Spinal cord (tissue), 10 donors: Measurements from ENCODE around the gene CELF4. TPM values are rescaled to one million over a fixed set of nuclear protein-coding genes. Genes with fewer than 3 reads are reported as not detected.

Experiments used
- DNase-seq, 6 donors: peaks; one replicate each; pipeline versions ENCODE4 v3.0.0 to v3.0.0-alpha.2; 2013 to 2015; ENCODE audit warnings: low spot score in 6 of 6, low read depth in 4 of 6
- H3K27ac ChIP-seq: one replicate; pipeline ENCODE4 v1.5.1; 2013; ENCODE audit warnings: low read depth, low read length, control low read depth
- H3K27me3 ChIP-seq: one replicate; pipeline ENCODE4 v1.6.1; 2013; ENCODE audit warnings: low read length; ENCODE audit not compliant: control insufficient read depth, insufficient read depth
- H3K36me3 ChIP-seq: one replicate; pipeline ENCODE4 v1.6.1; 2013; ENCODE audit warnings: low read length; ENCODE audit not compliant: control insufficient read depth, insufficient read depth
- H3K4me1 ChIP-seq: one replicate; pipeline ENCODE4 v1.6.1; 2013; ENCODE audit warnings: low read length; ENCODE audit not compliant: control insufficient read depth, insufficient read depth
- H3K4me3 ChIP-seq: one replicate; pipeline ENCODE4 v1.5.1; 2013; ENCODE audit warnings: low read depth, low read length, control low read depth
- H3K9me3 ChIP-seq: one replicate; pipeline ENCODE4 v1.6.1; 2013; ENCODE audit warnings: low read length; ENCODE audit not compliant: control insufficient read depth, insufficient read depth
- WGBS: methylation state at CpG from one replicate; pipeline ENCODE4 v1.1.5; 2013; ENCODE audit warnings: missing lambda C conversion rate; ENCODE audit not compliant: insufficient coverage; 5-methylcytosine and 5-hydroxymethylcytosine counted together
- polyA plus RNA-seq, 2 donors: library from polyadenylated mRNA; unstranded; fragments of 120-200 nt; gene quantifications; one replicate each; pipeline ENCODE4 v1.2.1, GENCODE V29; 2013; ENCODE audit not compliant: insufficient read length in 2 of 2
- total RNA-seq, 2 donors: library from RNA; depleted of rRNA in 1 of 2; stranded (reverse); fragments of 120-200 nt in 1 of 2; fragments of >200 nt in 1 of 2; gene quantifications; one replicate each; pipeline versions ENCODE4 v1.2.3 to v1.2.4, GENCODE V29; 2013 to 2014
- donor health status: healthy.

Gene CELF4
- total and polyA plus RNA-seq, 4 donors, result 26.6 to 139 (median 89.9) TPM

- Histone ChIP-seq H3K36me3 (peaks cover 21% of the 10 kb centered on the region), H3K4me1 (peaks cover 18% of the 10 kb centered on the region), H3K4me3 (no peak overlapping the region), H3K9me3 (no peaks in the 10 kb centered on the region), H3K27ac (no peak overlapping the region), H3K27me3 (peaks cover 11% of the 10 kb centered on the region)
- peak in 3 of 6 donors; percentile 25 to 65 (median 63) for DNase-seq
- WGBS, result 7% methylated on average over 82 of the region's 83 CpGs
These were observed 312.0 kb downstream of the CELF4 start for GRCh38 chr18:37253394-37254235.

GRCh38 chr18:37252854-37253393 is 312.7 kb downstream of the CELF4 start:
- Histone ChIP-seq H3K27ac (no peak overlapping the region), H3K27me3 (peaks cover 11% of the 10 kb centered on the region), H3K4me1 (peaks cover 18% of the 10 kb centered on the region), H3K9me3 (no peaks in the 10 kb centered on the region), H3K36me3 (peaks cover 22% of the 10 kb centered on the region), H3K4me3 (no peak overlapping the region)
- 60% methylated on average over 10 of the region's 12 CpGs for WGBS
- no peak for DNase-seq

GRCh38 chr18:37252342-37252741 is 313.3 kb downstream of the CELF4 start:
- Histone ChIP-seq H3K4me3 (no peak overlapping the region), H3K9me3 (no peaks in the 10 kb centered on the region), H3K36me3 (peaks cover 25% of the 10 kb centered on the region), H3K4me1 (peaks cover 18% of the 10 kb centered on the region), H3K27ac (no peak overlapping the region), H3K27me3 (peaks cover 11% of the 10 kb centered on the region)
- no peak for DNase-seq
- 93% methylated on average over 2 of the region's 3 CpGs for WGBS

GRCh38 chr18:37251679-37252078 is 313.9 kb downstream of the CELF4 start:
- H3K9me3 ChIP-seq, result no peaks in the 10 kb centered on the region
- no peak for DNase-seq
- H3K36me3 ChIP-seq, result peaks cover 25% of the 10 kb centered on the region
- 67% methylated on average over 3 of the region's 3 CpGs for WGBS
- H3K4me1 ChIP-seq, result peaks cover 18% of the 10 kb centered on the region
- H3K4me3 ChIP-seq, result no peak overlapping the region
- peaks cover 11% of the 10 kb centered on the region for H3K27me3 ChIP-seq
- no peak overlapping the region for H3K27ac ChIP-seq

GRCh38 chr18:37249895-37250618 is 315.5 kb downstream of the CELF4 start:
- H3K27ac ChIP-seq, result no peak overlapping the region
- peaks cover 25% of the 10 kb centered on the region for H3K36me3 ChIP-seq
- peaks cover 18% of the 10 kb centered on the region for H3K4me1 ChIP-seq
- 96% methylated on average over 6 of the region's 6 CpGs for WGBS
- no peak overlapping the region for H3K4me3 ChIP-seq
- DNase-seq, result no peak
- no peaks in the 10 kb centered on the region for H3K9me3 ChIP-seq
- H3K27me3 ChIP-seq, result peaks cover 11% of the 10 kb centered on the region

- H3K4me1 ChIP-seq, result peaks cover 13% of the 10 kb centered on the region
- no peak overlapping the region for H3K27ac ChIP-seq
- no peaks in the 10 kb centered on the region for H3K9me3 ChIP-seq
- WGBS, result 86% methylated on average over 11 of the region's 11 CpGs
- no peak overlapping the region for H3K4me3 ChIP-seq
- peaks cover 8% of the 10 kb centered on the region for H3K27me3 ChIP-seq
- DNase-seq, result no peak
- H3K36me3 ChIP-seq, result peaks cover 28% of the 10 kb centered on the region
These were observed 316.3 kb downstream of the CELF4 start for GRCh38 chr18:37249171-37249886.

GRCh38 chr18:37248281-37248680 is 317.3 kb downstream of the CELF4 start:
- Histone ChIP-seq H3K27ac (no peak overlapping the region), H3K4me1 (peaks cover 7% of the 10 kb centered on the region), H3K4me3 (no peak overlapping the region), H3K36me3 (peaks cover 25% of the 10 kb centered on the region), H3K27me3 (peaks cover 5% of the 10 kb centered on the region), H3K9me3 (no peaks in the 10 kb centered on the region)
- DNase-seq, result no peak
- WGBS, result 82% methylated on average over 5 of the region's 5 CpGs

- H3K4me1 ChIP-seq, result peaks cover under 1% of the 10 kb centered on the region
- WGBS, result 86% methylated on average over 7 of the region's 10 CpGs
- no peak overlapping the region for H3K27ac ChIP-seq
- H3K4me3 ChIP-seq, result no peak overlapping the region
- no peaks in the 10 kb centered on the region for H3K27me3 ChIP-seq
- peaks cover 23% of the 10 kb centered on the region for H3K36me3 ChIP-seq
- DNase-seq, result no peak
- H3K9me3 ChIP-seq, result no peaks in the 10 kb centered on the region
These were observed 318.0 kb downstream of the CELF4 start for GRCh38 chr18:37247497-37248161.

- H3K27me3 ChIP-seq, result no peaks in the 10 kb centered on the region
- WGBS, result 94% methylated on average over 8 of the region's 13 CpGs
- DNase-seq, result no peak
- peaks cover 27% of the 10 kb centered on the region for H3K36me3 ChIP-seq
- H3K9me3 ChIP-seq, result no peaks in the 10 kb centered on the region
- no peak overlapping the region for H3K4me3 ChIP-seq
- H3K27ac ChIP-seq, result no peak overlapping the region
- no peaks in the 10 kb centered on the region for H3K4me1 ChIP-seq
These were observed 318.7 kb downstream of the CELF4 start for GRCh38 chr18:37246779-37247340.
